Ishikawa (cell line): ENCODE data around the gene FAM161B.

Source experiments
- CREB1 ChIP-seq: IDR thresholded peaks from 2 replicates; pipeline ENCODE4 v1.6.1; 2012; ENCODE audit warnings: low read depth
- RAD21 ChIP-seq: IDR thresholded peaks from 2 replicates; pipeline ENCODE4 v1.6.1; 2012; ENCODE audit warnings: low read depth
- TAF1 ChIP-seq: IDR thresholded peaks from 2 replicates; pipeline ENCODE4 v1.6.1; 2012; ENCODE audit warnings: low read depth, mild to moderate bottlenecking
- TEAD4 ChIP-seq: IDR thresholded peaks from 2 replicates; pipeline ENCODE4 v1.6.1; 2012
- YY1 ChIP-seq: IDR thresholded peaks from 2 replicates; pipeline ENCODE4 v1.6.1; 2012; ENCODE audit warnings: low read depth

GRCh38 chr14:73995977-73996378 is 46.1 kb upstream of the FAM161B start:
- no peak for TF ChIP-seq YY1
- TF ChIP-seq TEAD4, result no peak
- TF ChIP-seq CREB1, result no peak
- no peak for TF ChIP-seq TAF1
- no peak for TF ChIP-seq RAD21
